ENCODE results near the gene TRAPPC2L. TPM values are rescaled to one million over a fixed set of nuclear protein-coding genes. Genes with fewer than 3 reads are reported as not detected.

The TRAPPC2L gene
- total and polyA plus RNA-seq, 2 of the 13 experiments (the other 11 are each of a cell fraction or from before 2014, with no cell fraction given), result 96.3 to 107 TPM

GRCh38 chr16:88844419-88845036, 12.4 kb upstream of the TRAPPC2L start:
- CTCF ChIA-PET (ENCODE audit: low intra/inter-chr PET ratio, low total read pairs), result no interaction called here
- ATAC-seq (peak; percentile 29; the same call in 2 of the 3 replicates), FAIRE-seq (no peak)
- TF ChIP-seq NRL (CRISPR knock-in tag; IDR thresholded peaks at IDR 0.05; ENCODE audit: borderline replicate concordance) (no peak), NR2F1 (CRISPR knock-in tag; IDR thresholded peaks at IDR 0.05) (no peak), CTCF (CRISPR knock-in tag; IDR thresholded peaks at IDR 0.05) (peak; percentile 28), JUN (CRISPR knock-in tag; IDR thresholded peaks at IDR 0.05) (no peak), IKZF1 (IDR thresholded peaks at IDR 0.05) (no peak), ZBTB40 (IDR thresholded peaks at IDR 0.05) (no peak), ZBTB40 (CRISPR knock-in tag; IDR thresholded peaks at IDR 0.05) (peak; percentile 87), ZFP36L1 (CRISPR knock-in tag; IDR thresholded peaks at IDR 0.05) (no peak), KAT7 (CRISPR knock-in tag; IDR thresholded peaks at IDR 0.05; ENCODE audit: borderline replicate concordance) (no peak), ZNF792 (CRISPR knock-in tag; IDR thresholded peaks at IDR 0.05) (no peak), ZNF766 (CRISPR knock-in tag; IDR thresholded peaks at IDR 0.05; ENCODE audit: borderline replicate concordance) (no peak), ZNF788 (CRISPR knock-in tag; IDR thresholded peaks at IDR 0.05; ENCODE audit: borderline replicate concordance) (no peak), SAFB2 (CRISPR knock-in tag; IDR thresholded peaks at IDR 0.05; ENCODE audit: borderline replicate concordance, low read depth) (no peak), KLF15 (CRISPR knock-in tag; IDR thresholded peaks at IDR 0.05; ENCODE audit: borderline replicate concordance) (no peak), ZNF740 (CRISPR knock-in tag; IDR thresholded peaks at IDR 0.05) (no peak)

More at GRCh38 chr16:88844419-88845036, 12.4 kb upstream of the TRAPPC2L start:
- H3K27me3 ChIP-seq (ENCODE audit: control insufficient read depth in 1 of 2, insufficient read depth in 2 of 2, low read length in 2 of 2), result no peaks in the 10 kb centered on the region
- H3K4me3 ChIP-seq (replicated peaks in 1 of 3; ENCODE audit: insufficient read depth in 1 of 3, low read depth in 2 of 3, low read length in 3 of 3), result no peak overlapping the region
- no peak overlapping the region for H3K27ac ChIP-seq (ENCODE audit: extremely low read length, insufficient read depth, low read length)
- no TSS peak for BruUV-seq (replicated peaks)
- no peaks in the 10 kb centered on the region; a peak in 2 of 5 replicates for H3K36me3 ChIP-seq (replicated peaks in 1 of 2; ENCODE audit: control insufficient read depth in 1 of 2, insufficient read depth in 2 of 2, low read length in 2 of 2)
- 61% methylated on average over 11 of the region's 11 CpGs for WGBS (ENCODE audit: low lambda C conversion rate)
- in situ Hi-C loops (cut with HindIII; ENCODE audit: extremely low pct_ligation_motif_present, low pct_unique_long_range_greater_than_20kb), result no loop called here
- POLR2A ChIA-PET, result no interaction called here
- no peaks in the 10 kb centered on the region for H4K20me1 ChIP-seq (ENCODE audit: insufficient read depth, low read length)
- intact Hi-C loops (cut with micrococcal nuclease; ENCODE audit: unreplicated experiment), result no loop called here
- H3K9ac ChIP-seq (ENCODE audit: insufficient read depth, low read depth, low read length), result no peak overlapping the region
- H2AFZ ChIP-seq (ENCODE audit: low read length), result no peak overlapping the region
- H3K4me2 ChIP-seq (ENCODE audit: low read depth, low read length), result no peak overlapping the region
- no peaks in the 10 kb centered on the region for H3K4me1 ChIP-seq (ENCODE audit: insufficient read depth, low read length)
- no peak for DNase-seq (ENCODE audit: low spot score)
- no peaks in the 10 kb centered on the region for H3K9me3 ChIP-seq (ENCODE audit: low read length)
- H3K79me2 ChIP-seq (ENCODE audit: insufficient read depth, low read length), result no peaks in the 10 kb centered on the region

Measured in HepG2 (cell line).